GM12873 (cell line): ENCODE measurements around the gene RAB8B.

Source experiments
- TF ChIP-seq, protein P1 (sequence below): IDR thresholded peaks from 2 replicates; pipeline ENCODE4 v1.5.1; 2012; ENCODE audit warnings: low read depth, mild to moderate bottlenecking, moderate library complexity, low read length, control low read depth; ENCODE audit not compliant: insufficient read depth; ENCODE audit errors: missing control alignments

The RAB8B gene

DNA sequence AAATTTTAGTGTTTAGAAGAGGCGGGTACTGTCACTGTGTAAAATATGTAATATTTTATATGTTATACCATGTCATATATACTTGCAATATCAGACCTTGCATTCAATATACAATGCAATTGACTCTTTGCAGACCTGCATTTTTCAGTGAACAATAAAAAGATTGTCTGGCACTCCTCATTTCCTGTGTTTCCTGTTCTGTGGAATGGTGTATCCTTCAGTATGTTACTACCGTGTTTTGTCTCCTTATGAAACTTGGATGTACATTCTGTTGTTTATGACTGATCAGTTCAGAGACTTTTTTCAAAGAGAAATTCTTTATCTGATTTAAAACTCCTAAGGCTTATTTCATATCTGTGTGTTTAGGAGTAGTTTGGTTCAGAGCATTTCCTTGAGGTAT lies 119.5 kb downstream of the RAB8B start:
- TF ChIP-seq, protein P1, sequence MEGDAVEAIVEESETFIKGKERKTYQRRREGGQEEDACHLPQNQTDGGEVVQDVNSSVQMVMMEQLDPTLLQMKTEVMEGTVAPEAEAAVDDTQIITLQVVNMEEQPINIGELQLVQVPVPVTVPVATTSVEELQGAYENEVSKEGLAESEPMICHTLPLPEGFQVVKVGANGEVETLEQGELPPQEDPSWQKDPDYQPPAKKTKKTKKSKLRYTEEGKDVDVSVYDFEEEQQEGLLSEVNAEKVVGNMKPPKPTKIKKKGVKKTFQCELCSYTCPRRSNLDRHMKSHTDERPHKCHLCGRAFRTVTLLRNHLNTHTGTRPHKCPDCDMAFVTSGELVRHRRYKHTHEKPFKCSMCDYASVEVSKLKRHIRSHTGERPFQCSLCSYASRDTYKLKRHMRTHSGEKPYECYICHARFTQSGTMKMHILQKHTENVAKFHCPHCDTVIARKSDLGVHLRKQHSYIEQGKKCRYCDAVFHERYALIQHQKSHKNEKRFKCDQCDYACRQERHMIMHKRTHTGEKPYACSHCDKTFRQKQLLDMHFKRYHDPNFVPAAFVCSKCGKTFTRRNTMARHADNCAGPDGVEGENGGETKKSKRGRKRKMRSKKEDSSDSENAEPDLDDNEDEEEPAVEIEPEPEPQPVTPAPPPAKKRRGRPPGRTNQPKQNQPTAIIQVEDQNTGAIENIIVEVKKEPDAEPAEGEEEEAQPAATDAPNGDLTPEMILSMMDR = no peak

DNA sequence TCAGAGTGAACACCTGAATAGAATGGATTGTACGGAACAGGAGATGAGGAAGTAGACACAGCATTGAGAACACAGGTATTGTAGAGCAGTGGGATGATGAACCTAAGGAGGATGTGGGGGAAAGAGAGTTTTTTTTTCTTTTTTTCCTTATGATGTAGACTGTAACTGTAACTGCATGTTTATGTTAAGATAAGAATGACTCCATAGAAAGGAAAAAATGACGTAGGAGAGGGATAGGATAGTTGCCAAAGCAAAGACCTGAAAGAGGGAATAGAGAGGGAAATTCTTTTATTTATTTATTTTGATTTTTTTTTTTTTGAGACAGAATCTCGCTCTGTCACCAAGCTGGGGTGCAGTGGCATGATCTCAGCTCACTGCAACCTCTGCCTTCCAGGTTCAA lies 121.2 kb downstream of the RAB8B start:
- TF ChIP-seq, protein P1 = no peak

DNA sequence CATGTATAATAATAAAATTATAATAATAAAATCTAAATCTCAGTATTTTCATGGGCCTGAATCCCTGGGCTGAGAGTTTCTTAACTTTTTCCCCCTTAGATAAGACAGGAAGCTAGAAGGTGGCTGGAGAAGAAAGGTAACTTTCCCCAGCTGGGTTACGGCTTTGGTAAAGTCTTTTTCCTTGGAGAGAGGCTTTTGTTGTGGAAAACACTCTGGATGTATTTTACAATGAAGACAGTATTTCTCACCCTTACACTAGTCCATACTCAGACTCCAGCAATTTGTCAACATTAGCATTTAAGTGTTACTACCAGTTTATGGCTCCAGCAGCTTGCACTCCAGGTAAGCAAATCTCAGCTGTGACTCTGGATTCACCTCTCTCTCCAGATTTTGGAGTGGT lies 122.9 kb downstream of the RAB8B start:
- TF ChIP-seq, protein P1 = no peak

DNA sequence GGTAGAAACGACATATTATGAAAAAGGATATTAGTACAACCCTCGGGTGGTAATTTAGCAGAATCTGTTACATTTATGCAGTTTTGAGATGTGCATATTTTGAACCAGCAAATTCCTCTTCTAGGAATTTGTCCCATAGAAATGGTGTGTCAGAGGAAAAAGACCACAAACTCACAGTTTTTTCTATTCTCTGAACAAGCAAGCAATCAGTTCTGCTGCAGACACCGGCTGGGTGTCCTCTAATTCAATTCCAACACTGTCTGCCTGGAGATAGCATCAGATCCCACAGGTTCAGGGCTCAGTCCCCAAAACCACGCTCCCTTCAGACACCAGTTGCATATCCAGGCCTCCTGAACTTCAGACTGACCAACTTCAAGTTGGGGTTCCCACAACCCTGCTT lies 124.4 kb downstream of the RAB8B start:
- TF ChIP-seq, protein P1 = no peak

DNA sequence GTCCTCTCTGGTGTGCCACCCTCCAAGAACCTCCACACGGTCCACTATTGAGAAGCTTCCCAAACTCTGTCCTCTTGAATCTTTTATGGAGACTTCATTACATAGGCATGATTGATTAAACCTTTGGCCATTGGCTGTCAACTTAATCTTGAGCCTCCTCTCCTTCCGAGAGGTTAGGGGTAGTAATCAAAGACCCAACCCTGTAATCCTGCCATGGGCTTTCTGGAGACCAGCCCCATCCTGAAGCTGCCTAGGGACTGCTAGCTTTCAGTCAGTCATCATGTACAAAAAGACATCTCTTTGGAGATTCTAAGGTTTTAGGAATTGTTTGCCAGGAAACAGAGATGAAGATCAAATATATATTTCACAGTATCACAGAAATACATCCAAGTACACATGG lies 125.0 kb downstream of the RAB8B start:
- TF ChIP-seq, protein P1 = no peak
